ENCODE data around the gene SCAP.
"Not testable (repeated sequence)": the region's sequence is repeated elsewhere in the genome, so short reads cannot be mapped to it uniquely, and the experiment has no call there.

SCAP gene
- total RNA-seq = 76.8 to 89.9 reads per million in 2 donors

DNA sequence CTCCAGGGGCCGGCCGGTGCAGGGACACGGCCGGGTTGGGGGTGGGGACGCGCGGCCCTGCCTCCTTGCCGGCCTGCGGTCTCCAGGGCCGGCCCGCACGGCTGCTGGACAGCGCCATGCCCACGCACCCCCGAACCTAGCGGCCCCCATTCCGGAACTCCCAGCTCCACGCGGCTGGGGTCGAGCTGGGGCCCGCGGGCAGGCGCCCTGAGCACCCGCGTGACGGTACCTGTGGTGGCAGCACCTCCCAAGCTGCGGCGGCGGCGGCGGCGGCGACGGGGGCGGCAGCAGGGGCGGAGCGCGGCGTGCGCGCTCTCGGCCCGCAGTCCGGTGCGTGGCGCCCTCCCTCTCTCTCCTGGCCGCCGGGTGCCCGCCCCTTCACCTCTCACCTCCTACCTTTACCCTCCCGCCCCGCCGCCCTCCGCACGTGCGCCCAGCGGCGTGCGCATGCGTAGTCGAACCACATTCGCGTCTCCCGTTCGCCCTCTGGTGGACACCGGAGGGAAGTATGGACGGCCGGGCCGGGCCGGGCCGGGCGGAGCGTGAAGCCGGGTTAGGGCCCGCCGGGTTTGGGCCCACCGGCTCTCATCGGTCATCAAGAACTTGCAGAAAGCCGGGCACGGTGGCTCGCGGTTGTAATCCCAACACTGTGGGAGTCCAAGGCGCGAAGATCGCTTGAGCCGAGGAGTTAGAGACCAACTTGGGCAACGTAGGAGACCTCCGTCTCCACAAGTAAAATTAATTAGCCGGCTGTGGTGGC, at the start of gene SCAP:
SCAP (minus strand) TSS at position 372 of the 760 bp plus-strand sequence. CDS start 32,948 bp downstream, outside the sequence.
- peak; percentile 93 for DNase-seq

GRCh38 chr3:47523310-47524073, 47.8 kb upstream of the SCAP start:
- no peak for DNase-seq

DNA sequence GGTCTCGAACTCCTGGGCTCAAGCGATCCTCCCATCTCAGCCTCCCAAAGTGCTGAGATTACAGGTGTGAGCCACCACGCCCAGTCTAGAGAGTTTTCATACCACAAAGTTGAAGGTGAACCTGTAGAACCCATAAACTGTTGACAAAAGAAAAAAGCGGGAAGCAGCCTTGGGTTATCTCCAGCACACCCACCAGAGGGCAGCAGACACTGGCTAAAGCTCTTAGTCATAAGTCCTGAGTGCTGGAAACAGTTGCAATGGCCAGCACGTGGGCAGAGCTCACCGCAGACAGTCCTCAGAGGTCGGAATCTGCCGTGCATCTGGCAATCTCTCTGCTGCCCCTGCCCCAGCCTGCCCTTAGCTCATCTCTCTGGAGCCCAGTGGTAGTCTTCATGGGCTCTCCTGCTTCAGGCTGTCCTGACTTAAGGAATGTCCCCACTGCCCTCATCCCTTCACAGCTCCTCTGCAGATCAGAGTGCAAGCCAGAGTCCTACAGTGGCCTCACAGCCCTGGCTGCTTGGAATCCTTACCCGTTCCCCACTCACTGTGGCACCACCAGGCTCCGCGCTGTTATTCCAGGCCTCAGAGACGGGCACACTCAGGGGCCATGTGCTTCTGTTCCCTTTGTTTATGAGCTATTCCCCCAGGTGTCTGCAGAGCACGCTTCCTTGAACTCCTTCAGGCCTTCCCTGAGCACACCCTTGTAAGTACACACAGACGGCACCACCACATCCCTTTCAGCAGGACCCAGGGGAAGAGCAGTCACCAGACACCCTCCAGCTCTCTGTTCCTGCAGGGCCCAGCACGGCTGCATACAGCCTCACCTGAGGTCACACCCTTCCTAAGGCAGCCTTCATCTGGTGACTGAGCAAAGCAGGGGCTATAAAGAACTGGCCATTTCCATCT, 46.6 kb upstream of the SCAP start:
- no peak for DNase-seq

- no peak for DNase-seq
Observed at GRCh38 chr3:47520756-47521155, 45.0 kb upstream of the SCAP start.

GRCh38 chr3:47517937-47518336, 42.2 kb upstream of the SCAP start:
- DNase-seq = no peak

- no peak for DNase-seq
Observed at GRCh38 chr3:47515864-47516319, 40.2 kb upstream of the SCAP start.

- DNase-seq = no peak
Observed at GRCh38 chr3:47515100-47515499, 39.4 kb upstream of the SCAP start.

- peak; percentile 97 for DNase-seq
Observed at GRCh38 chr3:47513125-47513929, 37.6 kb upstream of the SCAP start, which contains the start of gene ELP6. ELP6 (minus strand) TSS chr3:47513712; CDS start chr3:47513590, 122 bp downstream.

GRCh38 chr3:47512416-47513124, 36.8 kb upstream of the SCAP start:
- no peak for DNase-seq

GRCh38 chr3:47505267-47505666, 29.5 kb upstream of the SCAP start:
- DNase-seq = not testable (repeated sequence)

- DNase-seq = no peak
Observed at GRCh38 chr3:47504113-47504512, 28.4 kb upstream of the SCAP start.

DNA sequence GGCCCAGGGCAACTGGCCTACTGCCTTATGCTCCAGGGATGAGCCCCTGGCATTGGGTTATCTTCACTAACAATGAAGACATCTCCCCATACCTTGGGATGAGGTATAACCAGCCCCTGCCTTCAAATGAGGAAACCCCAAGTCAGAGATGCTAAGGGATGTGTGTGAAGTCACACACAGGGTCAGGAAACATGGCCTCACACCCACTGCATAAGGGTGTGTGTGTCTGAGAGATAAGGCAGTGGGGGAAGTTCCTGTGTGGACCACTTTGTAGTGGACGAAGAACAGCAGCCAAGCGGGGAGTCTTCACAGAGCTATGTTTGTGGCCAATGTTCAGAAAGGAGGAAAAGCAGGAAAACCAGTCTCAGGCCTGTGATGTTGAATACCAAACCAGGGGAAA, 27.3 kb upstream of the SCAP start:
- DNase-seq = no peak

DNA sequence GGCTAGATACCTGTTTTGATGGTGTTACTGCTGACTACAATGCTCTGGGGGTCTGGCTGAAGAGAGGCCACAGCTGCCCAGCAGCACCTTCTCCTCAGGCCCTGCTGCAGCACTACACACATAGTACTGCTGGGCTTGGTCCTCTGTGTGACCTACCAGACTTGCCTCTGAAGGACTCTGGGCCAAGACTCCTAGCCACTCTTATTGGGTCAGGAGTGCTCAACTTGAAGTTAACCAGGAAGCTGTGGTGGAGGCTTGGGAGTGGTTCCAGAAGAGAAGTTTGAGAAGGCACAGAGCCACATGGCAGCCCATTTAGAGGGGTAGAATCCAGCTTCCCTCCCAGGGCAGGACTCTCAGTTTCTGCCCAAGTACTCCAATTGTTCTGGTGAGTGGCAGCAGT, 21.2 kb upstream of the SCAP start:
- no peak for DNase-seq

GRCh38 chr3:47495886-47496285, 20.1 kb upstream of the SCAP start:
- no peak for DNase-seq

GRCh38 chr3:47495111-47495510, 19.4 kb upstream of the SCAP start:
- no peak for DNase-seq

- no peak for DNase-seq
Observed at GRCh38 chr3:47491777-47492176, 16.0 kb upstream of the SCAP start.

GRCh38 chr3:47491186-47491585, 15.4 kb upstream of the SCAP start:
- DNase-seq = no peak

GRCh38 chr3:47487265-47487664, 11.5 kb upstream of the SCAP start:
- DNase-seq = no peak

GRCh38 chr3:47485812-47486211, 10.1 kb upstream of the SCAP start:
- no peak for DNase-seq

DNA sequence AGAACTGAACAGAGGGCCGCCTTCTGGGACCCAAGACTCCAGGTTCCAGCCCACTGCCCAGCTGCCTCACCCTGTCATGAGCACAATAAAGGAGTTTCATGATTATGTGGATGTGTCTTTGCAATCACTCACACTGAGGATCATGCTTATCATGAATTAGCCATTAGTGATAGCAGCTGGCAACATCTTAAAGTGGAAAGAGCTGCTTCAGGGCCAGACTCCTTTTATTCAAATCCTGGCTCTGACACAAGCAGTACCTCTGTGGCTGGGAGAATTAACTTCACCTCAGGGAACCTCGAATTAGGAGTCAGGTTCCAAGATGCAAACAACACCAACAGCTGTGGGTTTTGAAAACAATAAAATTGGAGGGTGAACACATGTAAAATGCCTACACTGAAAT, 6.6 kb upstream of the SCAP start:
- DNase-seq = no peak

DNA sequence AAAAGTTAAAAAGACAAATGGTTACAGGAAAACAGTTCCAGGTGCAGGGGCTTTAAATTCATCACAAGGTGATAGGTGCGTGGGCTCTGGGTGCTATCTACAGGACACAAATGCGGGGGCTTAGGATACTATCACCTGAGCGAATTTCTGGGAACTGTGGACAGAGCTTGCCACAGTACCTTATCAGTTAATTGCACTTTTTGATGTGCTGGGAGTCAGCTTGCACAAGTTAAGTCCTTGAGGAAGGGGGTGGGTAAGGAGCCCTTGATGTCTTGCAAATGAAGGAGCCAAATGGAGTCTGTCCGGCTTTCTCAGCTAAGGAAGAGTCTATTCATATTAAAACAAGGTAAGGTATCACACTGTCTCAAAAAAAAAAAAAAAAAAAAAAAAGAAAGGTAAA, 6.0 kb upstream of the SCAP start:
- not testable (repeated sequence) for DNase-seq

Measured in activated gamma-delta T cell (primary cell).